ENCODE measurements around the gene MESP2.

GRCh38 chr15:89769366-89769765, 6.8 kb upstream of the MESP2 start:
- TF ChIP-seq CTCF (IDR thresholded peaks at IDR 0.05) (no peak), POLR2AphosphoS5 (IDR thresholded peaks at IDR 0.05; ENCODE audit: low read depth, low read length) (no peak), REST (IDR thresholded peaks at IDR 0.05; ENCODE audit: insufficient read depth in 1 of 2, low read depth in 2 of 2, low read length in 1 of 2) (no peak), SIN3A (IDR thresholded peaks at IDR 0.05; ENCODE audit: borderline replicate concordance, insufficient read depth, low read depth, low read length) (no peak)
